ENCODE measurements around the gene EYA2. TPM values are rescaled to one million over a fixed set of nuclear protein-coding genes. Genes with fewer than 3 reads are reported as not detected.

Gene EYA2
- polyA plus RNA-seq, 3 donors, result 0.04 to 0.16 TPM; not detected in 1

- peaks cover 0 to 16% (median 13%) of the 10 kb centered on the region in 7 donors for H3K9me3 Mint-ChIP-seq
Observed at GRCh38 chr20:47027042-47027441, 132.4 kb downstream of the EYA2 start.

DNA sequence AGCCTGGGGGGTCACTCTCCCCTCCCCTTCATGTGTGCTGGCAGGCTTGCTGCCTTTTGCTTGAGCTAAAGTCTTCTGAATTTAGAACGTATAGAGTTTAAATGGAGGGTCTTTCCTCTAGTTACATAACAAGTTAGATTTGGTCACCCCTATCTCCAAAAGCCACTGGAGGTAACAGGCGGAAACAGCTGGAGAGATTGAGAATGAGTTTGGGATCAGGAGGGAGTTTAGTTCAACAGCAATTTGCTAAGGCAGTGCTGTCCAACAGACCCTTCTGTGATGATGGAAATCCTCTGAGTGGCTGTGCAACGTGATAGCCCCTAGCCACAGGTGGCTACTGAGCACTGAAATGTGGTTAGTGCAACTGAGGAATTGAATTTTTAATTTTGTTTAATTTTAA lies 132.8 kb downstream of the EYA2 start:
- Mint-ChIP-seq H3K9me3 (peaks cover 0 to 16% (median 13%) of the 10 kb centered on the region in 7 donors), H3K27ac (no peak overlapping the region), H3K27me3 (ENCODE audit: low read depth in 3 of 3) (peaks cover 2 to 21% (median 15%) of the 10 kb centered on the region in 3 donors), H3K4me3 (no peak overlapping the region), H3K4me1 (peaks cover 18% of the 10 kb centered on the region), H3K36me3 (no peaks in the 10 kb centered on the region)
- no peak for TF ChIP-seq CTCF (IDR thresholded peaks at IDR 0.05)
- Histone ChIP-seq H3K9ac (ENCODE audit: insufficient read depth, low read length, poor library complexity, severe bottlenecking) (no peak overlapping the region), H3K4me2 (replicated peaks; ENCODE audit: extremely low read depth, low read length, poor library complexity, severe bottlenecking) (no peak overlapping the region), H3K27me3 (ENCODE audit: control insufficient read depth in 2 of 2, insufficient read depth in 2 of 2, low read length in 2 of 2) (no peaks in the 10 kb centered on the region), H3K36me3 (replicated peaks in 1 of 2; ENCODE audit: control insufficient read depth in 1 of 2, insufficient read depth in 2 of 2, low read length in 2 of 2) (no peaks in the 10 kb centered on the region), H3K9me3 (replicated peaks in 1 of 2; ENCODE audit: control insufficient read depth in 1 of 2, insufficient read depth in 1 of 2, low read length in 2 of 2) (peaks cover 7 to 14% of the 10 kb centered on the region in 2 donors), H3K79me2 (ENCODE audit: insufficient read depth, low read length) (no peaks in the 10 kb centered on the region), H2AFZ (ENCODE audit: insufficient read depth, low read depth, low read length, poor library complexity, severe bottlenecking) (no peak overlapping the region), H4K20me1 (ENCODE audit: insufficient read depth, low read length) (no peaks in the 10 kb centered on the region), H3K4me3 (replicated peaks in 1 of 3; ENCODE audit: low read depth in 2 of 3, low read length in 3 of 3) (no peak overlapping the region), H3K4me1 (ENCODE audit: control insufficient read depth in 1 of 2, insufficient read depth in 2 of 2, low read length in 2 of 2) (peaks cover 12 to 13% of the 10 kb centered on the region in 2 donors), H3K27ac (ENCODE audit: low read depth in 1 of 2, low read length in 2 of 2) (no peak overlapping the region)
- no peak for DNase-seq
- intact Hi-C loops (cut with micrococcal nuclease), result no loop called here
- no CpG with 5 or more reads among the region's 3 CpGs for WGBS (ENCODE audit: insufficient coverage)

More at GRCh38 chr20:47027042-47027441, 132.4 kb downstream of the EYA2 start:
- Histone ChIP-seq H3K27me3 (ENCODE audit: control insufficient read depth in 2 of 2, insufficient read depth in 2 of 2, low read length in 2 of 2) (no peaks in the 10 kb centered on the region), H3K4me1 (ENCODE audit: control insufficient read depth in 1 of 2, insufficient read depth in 2 of 2, low read length in 2 of 2) (peaks cover 12 to 13% of the 10 kb centered on the region in 2 donors), H3K4me3 (replicated peaks in 1 of 3; ENCODE audit: low read depth in 2 of 3, low read length in 3 of 3) (no peak overlapping the region), H2AFZ (ENCODE audit: insufficient read depth, low read depth, low read length, poor library complexity, severe bottlenecking) (no peak overlapping the region), H3K27ac (ENCODE audit: low read depth in 1 of 2, low read length in 2 of 2) (no peak overlapping the region), H3K9ac (ENCODE audit: insufficient read depth, low read length, poor library complexity, severe bottlenecking) (no peak overlapping the region), H3K79me2 (ENCODE audit: insufficient read depth, low read length) (no peaks in the 10 kb centered on the region), H4K20me1 (ENCODE audit: insufficient read depth, low read length) (no peaks in the 10 kb centered on the region), H3K36me3 (replicated peaks in 1 of 2; ENCODE audit: control insufficient read depth in 1 of 2, insufficient read depth in 2 of 2, low read length in 2 of 2) (no peaks in the 10 kb centered on the region), H3K4me2 (replicated peaks; ENCODE audit: extremely low read depth, low read length, poor library complexity, severe bottlenecking) (no peak overlapping the region), H3K9me3 (replicated peaks in 1 of 2; ENCODE audit: control insufficient read depth in 1 of 2, insufficient read depth in 1 of 2, low read length in 2 of 2) (peaks cover 7 to 14% of the 10 kb centered on the region in 2 donors)
- H3K27me3 Mint-ChIP-seq (ENCODE audit: low read depth in 3 of 3), result peaks cover 2 to 21% (median 19%) of the 10 kb centered on the region in 3 donors
- H3K4me1 Mint-ChIP-seq, result peaks cover 18% of the 10 kb centered on the region
- TF ChIP-seq CTCF (IDR thresholded peaks at IDR 0.05), result no peak
- intact Hi-C loops (cut with micrococcal nuclease), result no loop called here
- no peaks in the 10 kb centered on the region for H3K36me3 Mint-ChIP-seq
- 92% methylated on average over 2 of the region's 4 CpGs for WGBS (ENCODE audit: insufficient coverage)
- no peak for DNase-seq
- no peak overlapping the region for H3K27ac Mint-ChIP-seq
- H3K4me3 Mint-ChIP-seq, result no peak overlapping the region

All from CD14-positive monocyte (primary cell).